Left ventricle myocardium inferior (tissue), 1 donor: ENCODE measurements around the gene DOP1B. TPM values are rescaled to one million over a fixed set of nuclear protein-coding genes. Genes with fewer than 3 reads are reported as not detected.

ENCODE experiments used
- DNase-seq: peaks from one replicate; pipeline ENCODE4 v3.0.0-alpha.2; 2020
- H3K27ac ChIP-seq: fragments of 200-600 bp; replicated peaks from 2 replicates; pipeline ENCODE4 v1.8.0; 2021
- H3K27me3 ChIP-seq: fragments of 200-600 bp; 2 replicates; pipeline ENCODE4 v1.8.0; 2021; ENCODE audit warnings: low read depth
- H3K36me3 ChIP-seq: fragments of 200-600 bp; 2 replicates; pipeline ENCODE4 v1.8.0; 2021
- H3K4me1 ChIP-seq: fragments of 200-600 bp; 2 replicates; pipeline ENCODE4 v1.8.0; 2021
- H3K4me3 ChIP-seq: fragments of 200-600 bp; 2 replicates; pipeline ENCODE4 v1.8.0; 2021; ENCODE audit warnings: mild to moderate bottlenecking, moderate library complexity
- H3K9me3 ChIP-seq: fragments of 200-600 bp; replicated peaks from 2 replicates; pipeline ENCODE4 v1.8.0; 2021
- intact Hi-C: fragments of 100-400 bp; cut with micrococcal nuclease; formaldehyde crosslinking; loops from one replicate; pipeline ENCODE4 v1.11.0; 2022
- total RNA-seq: library from RNA; stranded (reverse); fragmentation: NEBNext Ultra II Directional; extraction: Animal tissue kit (Norgen Biotek cat#: 25700); gene quantifications from one replicate; pipeline ENCODE4 v1.2.1, GENCODE V29; 2021
- TF ChIP-seq, protein P1 (sequence below): fragments of 200-600 bp; IDR thresholded peaks from 2 replicates; pipeline ENCODE4 v1.8.0; 2021; ENCODE audit warnings: antibody characterized with exemption, mild to moderate bottlenecking, borderline replicate concordance
- donor health status: DM: no; HTN: yes; CAD: no; lungs with severe emphysema.

DOP1B gene
- total RNA-seq, 1 donor from 2014 or later: 13.6 TPM

DNA sequence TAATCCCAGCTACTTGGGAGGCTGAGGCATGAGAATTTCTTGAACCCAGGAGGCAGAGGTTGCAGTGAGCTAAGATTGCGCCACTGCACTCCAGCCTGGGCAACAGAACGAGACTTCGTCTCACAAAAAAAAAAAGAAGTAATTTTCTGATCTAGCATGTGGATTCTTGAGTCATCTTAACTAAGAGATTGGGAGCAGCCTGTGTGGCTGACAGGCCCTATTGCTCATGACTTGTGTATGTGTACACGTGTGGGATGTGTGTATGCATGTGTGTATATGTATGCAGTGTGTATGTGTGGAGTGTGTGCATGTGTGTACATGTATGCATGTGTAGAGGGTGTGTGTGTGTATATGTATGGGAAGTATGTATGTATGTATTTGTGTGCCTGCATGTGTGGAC, 29.5 kb downstream of the DOP1B start:
- intact Hi-C loops: no loop called here
- TF ChIP-seq, protein P1, sequence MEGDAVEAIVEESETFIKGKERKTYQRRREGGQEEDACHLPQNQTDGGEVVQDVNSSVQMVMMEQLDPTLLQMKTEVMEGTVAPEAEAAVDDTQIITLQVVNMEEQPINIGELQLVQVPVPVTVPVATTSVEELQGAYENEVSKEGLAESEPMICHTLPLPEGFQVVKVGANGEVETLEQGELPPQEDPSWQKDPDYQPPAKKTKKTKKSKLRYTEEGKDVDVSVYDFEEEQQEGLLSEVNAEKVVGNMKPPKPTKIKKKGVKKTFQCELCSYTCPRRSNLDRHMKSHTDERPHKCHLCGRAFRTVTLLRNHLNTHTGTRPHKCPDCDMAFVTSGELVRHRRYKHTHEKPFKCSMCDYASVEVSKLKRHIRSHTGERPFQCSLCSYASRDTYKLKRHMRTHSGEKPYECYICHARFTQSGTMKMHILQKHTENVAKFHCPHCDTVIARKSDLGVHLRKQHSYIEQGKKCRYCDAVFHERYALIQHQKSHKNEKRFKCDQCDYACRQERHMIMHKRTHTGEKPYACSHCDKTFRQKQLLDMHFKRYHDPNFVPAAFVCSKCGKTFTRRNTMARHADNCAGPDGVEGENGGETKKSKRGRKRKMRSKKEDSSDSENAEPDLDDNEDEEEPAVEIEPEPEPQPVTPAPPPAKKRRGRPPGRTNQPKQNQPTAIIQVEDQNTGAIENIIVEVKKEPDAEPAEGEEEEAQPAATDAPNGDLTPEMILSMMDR: no peak
- H3K27ac ChIP-seq: peak overlapping the region; percentile 87
- no peaks in the 10 kb centered on the region for H3K36me3 ChIP-seq
- H3K4me1 ChIP-seq: peaks cover 33% of the 10 kb centered on the region
- H3K27me3 ChIP-seq: no peaks in the 10 kb centered on the region
- DNase-seq: no peak
- H3K9me3 ChIP-seq: no peaks in the 10 kb centered on the region
- H3K4me3 ChIP-seq: no peak overlapping the region

DNA sequence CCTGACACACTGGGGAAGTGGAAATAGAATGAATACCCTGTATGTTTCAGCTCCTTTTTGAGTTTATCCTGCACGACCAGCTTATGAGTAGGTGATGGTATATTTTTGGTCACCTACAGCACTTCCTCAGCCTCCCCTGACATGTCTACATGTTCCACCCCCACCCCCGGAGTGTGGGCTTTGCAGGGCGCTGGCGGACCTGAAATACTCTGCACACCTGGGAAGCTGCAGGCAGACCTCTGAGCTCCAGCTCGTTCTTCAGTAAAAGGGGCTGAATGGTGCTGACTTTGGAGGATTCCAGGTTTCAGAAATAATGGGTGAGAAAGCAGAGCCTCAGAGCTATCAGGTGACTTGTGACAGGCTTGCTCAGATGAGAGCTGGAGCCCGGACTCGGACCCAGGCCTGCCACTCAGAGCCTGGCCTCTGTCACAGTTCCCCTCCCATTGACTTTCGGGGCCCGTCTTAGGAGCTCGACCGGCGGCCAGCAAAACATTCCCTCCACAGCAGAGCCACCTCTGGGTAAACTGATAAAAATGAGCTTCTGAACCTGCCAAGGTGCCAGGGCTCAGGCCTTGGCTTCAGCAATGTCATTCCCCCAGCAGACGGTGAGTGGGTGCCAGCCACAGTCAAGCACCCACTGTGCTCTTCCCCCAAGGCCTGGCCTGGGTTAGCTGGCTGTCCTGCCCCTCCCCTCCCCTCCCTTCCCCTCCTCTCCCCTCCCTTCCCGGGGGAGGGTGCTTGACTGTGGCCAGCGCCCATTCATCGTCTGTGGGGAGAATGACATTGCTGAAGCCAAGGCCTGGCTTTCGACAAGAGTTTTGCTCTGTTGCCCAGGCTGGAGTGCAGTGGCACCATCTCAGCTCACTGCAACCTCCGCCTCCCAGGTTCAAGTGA, 30.1 kb downstream of the DOP1B start:
- Histone ChIP-seq H3K36me3 (no peaks in the 10 kb centered on the region), H3K27me3 (no peaks in the 10 kb centered on the region), H3K4me3 (no peak overlapping the region), H3K9me3 (no peaks in the 10 kb centered on the region), H3K27ac (peak overlapping the region; percentile 87), H3K4me1 (peaks cover 33% of the 10 kb centered on the region)
- TF ChIP-seq, protein P1: no peak
- DNase-seq: peak; percentile 58
- intact Hi-C loops: no loop called here

DNA sequence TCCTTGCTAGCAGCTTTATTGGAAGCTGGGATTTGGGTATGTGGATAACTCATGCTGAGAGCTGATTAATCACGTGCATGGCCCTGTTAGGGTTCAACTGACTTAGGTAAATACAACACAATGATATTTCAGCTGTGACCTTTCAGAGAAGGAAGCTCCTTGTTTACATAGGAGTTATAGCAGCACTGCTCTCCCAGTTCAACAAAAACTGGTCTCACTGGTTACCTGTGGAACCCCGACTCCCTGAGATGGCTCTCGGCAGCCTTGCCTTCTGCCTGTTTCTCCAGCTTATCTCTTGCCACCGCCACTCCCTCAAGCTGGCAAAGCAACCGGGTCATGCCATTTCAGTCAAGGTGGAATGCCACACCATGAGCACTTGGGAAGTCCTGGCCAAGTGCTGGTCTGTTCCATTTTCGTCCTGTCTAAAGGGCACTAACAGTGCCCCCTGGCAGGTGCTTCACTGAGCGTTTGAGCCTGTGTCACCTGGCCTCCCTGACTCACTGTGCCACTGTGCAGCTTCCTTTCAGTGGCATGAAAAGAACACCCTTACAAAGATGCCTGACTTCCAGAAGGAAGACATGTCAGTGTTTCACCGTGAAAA, 31.6 kb downstream of the DOP1B start:
- Histone ChIP-seq H3K27me3 (no peaks in the 10 kb centered on the region), H3K36me3 (no peaks in the 10 kb centered on the region), H3K27ac (peak overlapping the region; percentile 87), H3K9me3 (no peaks in the 10 kb centered on the region), H3K4me1 (peaks cover 33% of the 10 kb centered on the region), H3K4me3 (peak overlapping the region; percentile 36)
- TF ChIP-seq, protein P1: no peak
- DNase-seq: peak; percentile 65
- intact Hi-C loops: no loop called here

DNA sequence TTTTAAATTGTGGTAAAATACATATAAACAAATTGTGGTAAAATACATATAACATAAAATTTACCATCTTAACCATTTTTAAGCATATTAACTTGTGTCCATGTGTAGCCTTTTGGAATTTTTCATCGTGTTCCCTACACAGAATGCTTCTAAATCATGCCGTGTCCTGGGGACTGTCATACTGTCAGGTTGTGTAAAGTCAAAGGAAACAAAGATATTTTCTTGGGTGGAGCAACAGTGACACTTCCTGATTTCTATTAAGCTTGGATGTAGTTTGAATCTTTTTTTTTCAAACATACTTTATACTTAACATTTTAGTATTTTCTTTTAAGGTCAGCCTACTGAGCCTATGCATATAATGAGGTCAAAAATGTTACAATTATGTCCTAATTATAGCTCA, 32.3 kb downstream of the DOP1B start:
- DNase-seq: no peak
- Histone ChIP-seq H3K27me3 (no peaks in the 10 kb centered on the region), H3K9me3 (no peaks in the 10 kb centered on the region), H3K27ac (peak overlapping the region; percentile 87), H3K4me3 (peak overlapping the region; percentile 36), H3K36me3 (no peaks in the 10 kb centered on the region), H3K4me1 (peaks cover 37% of the 10 kb centered on the region)
- TF ChIP-seq, protein P1: no peak
- intact Hi-C loops: no loop called here

DNA sequence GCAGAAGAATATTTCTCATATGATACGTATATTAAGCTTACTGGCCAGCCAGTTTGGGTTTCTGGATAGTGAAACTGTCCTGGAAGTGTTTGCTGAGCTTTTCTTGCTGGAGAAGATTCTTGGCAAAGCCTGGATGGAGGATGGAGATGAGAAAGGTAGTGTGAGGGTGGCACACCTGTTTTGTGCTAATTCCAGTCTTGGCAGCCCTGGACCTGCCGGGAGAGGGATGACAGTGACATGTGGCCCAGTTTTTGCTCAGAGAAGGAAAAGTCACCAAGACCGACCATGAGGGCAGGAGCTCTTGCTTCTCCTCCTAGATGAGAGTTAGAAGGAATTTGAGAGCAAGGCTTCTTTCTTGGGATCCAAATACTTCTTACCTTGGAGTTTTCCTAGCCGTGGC, 34.1 kb downstream of the DOP1B start:
- H3K27ac ChIP-seq: no peak overlapping the region
- no peak overlapping the region for H3K4me3 ChIP-seq
- no peak for DNase-seq
- no peaks in the 10 kb centered on the region for H3K27me3 ChIP-seq
- peaks cover 45% of the 10 kb centered on the region for H3K4me1 ChIP-seq
- no peaks in the 10 kb centered on the region for H3K36me3 ChIP-seq
- intact Hi-C loops: no loop called here
- TF ChIP-seq, protein P1: no peak
- peaks cover 5% of the 10 kb centered on the region for H3K9me3 ChIP-seq
